Chondrocyte (in vitro differentiated cells): ENCODE results near the gene KIT. TPM values are rescaled to one million over a fixed set of nuclear protein-coding genes. Genes with fewer than 3 reads are reported as not detected.

Experiments used
- DNase-seq: peaks from one replicate; pipeline ENCODE4 v3.0.0; 2021; ENCODE audit warnings: mixed read lengths, low spot score
- H3K27ac Mint-ChIP-seq: one replicate; pipeline ENCODE4 v1.8.0; 2021; ENCODE audit warnings: mild to moderate bottlenecking, moderate library complexity, mixed read lengths; ENCODE audit not compliant: unreplicated experiment
- H3K27me3 Mint-ChIP-seq: 2 replicates; pipeline ENCODE4 v1.8.0; 2021; ENCODE audit warnings: low read depth, mixed read lengths
- H3K36me3 Mint-ChIP-seq: 2 replicates; pipeline ENCODE4 v1.8.0; 2021; ENCODE audit warnings: low read depth, mixed read lengths
- H3K4me1 Mint-ChIP-seq: 2 replicates; pipeline ENCODE4 v1.8.0; 2021; ENCODE audit warnings: low read depth, mild to moderate bottlenecking, mixed read lengths
- H3K4me3 Mint-ChIP-seq: one replicate; pipeline ENCODE4 v1.8.0; 2021; ENCODE audit warnings: mild to moderate bottlenecking, moderate library complexity, mixed read lengths; ENCODE audit not compliant: unreplicated experiment
- H3K9me3 Mint-ChIP-seq: 2 replicates; pipeline ENCODE4 v1.8.0; 2021; ENCODE audit warnings: low read depth, mixed read lengths
- long read RNA-seq: library from polyadenylated mRNA; stranded (forward); transcript quantifications from one replicate; pipeline ENCODE4 v2.0.0, GENCODE V29; 2021
- total RNA-seq: library from RNA; stranded (reverse); gene quantifications from 3 replicates; pipeline ENCODE4 v1.2.1, GENCODE V29; 2021
- TF ChIP-seq, protein P1 (sequence below): fragments of 200-600 bp; sonication (generic); IDR thresholded peaks from 2 replicates; pipeline ENCODE4 v1.5.0; 2021; ENCODE audit warnings: antibody characterized with exemption, mild to moderate bottlenecking, moderate library complexity

Gene KIT
- total RNA-seq = 3.1 to 6.7 TPM (median 6.4 TPM) in 3 replicates
- long read RNA-seq, full-length matches to known transcripts = 2 of 2 reads
- long read RNA-seq, partial matches to known transcripts = 0 of 2 reads
- long read RNA-seq, other reads (novel, unspliced or antisense) = 0 of 2 reads

DNA sequence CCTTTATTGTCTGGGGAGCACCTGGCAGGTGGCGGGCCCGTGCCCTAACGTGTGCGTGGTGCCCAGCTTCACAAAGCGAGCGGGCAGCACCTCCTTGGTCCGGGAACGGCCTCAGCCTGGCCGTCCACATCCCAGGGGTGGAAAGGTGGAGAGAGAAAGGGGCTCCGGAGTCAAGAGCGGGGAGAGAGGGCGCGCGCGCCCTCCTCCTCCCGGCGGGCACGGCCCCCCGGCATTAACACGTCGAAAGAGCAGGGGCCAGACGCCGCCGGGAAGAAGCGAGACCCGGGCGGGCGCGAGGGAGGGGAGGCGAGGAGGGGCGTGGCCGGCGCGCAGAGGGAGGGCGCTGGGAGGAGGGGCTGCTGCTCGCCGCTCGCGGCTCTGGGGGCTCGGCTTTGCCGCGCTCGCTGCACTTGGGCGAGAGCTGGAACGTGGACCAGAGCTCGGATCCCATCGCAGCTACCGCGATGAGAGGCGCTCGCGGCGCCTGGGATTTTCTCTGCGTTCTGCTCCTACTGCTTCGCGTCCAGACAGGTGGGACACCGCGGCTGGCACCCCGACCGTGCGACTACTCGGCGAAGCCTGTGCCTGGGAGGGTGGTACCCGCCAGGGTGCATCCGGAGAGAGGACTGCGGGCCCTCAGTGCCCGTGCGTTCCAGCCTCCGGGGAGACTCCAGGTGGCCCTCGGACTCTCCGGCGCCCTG lies at the start of gene KIT:
TSS of gene KIT (plus strand) at position 407 of the 701 bp plus-strand sequence. CDS start at position 465, 58 bp downstream.
- Mint-ChIP-seq H3K27ac (no peak within 1 kb of the TSS), H3K4me1 (peaks cover 39% of the 10 kb centered on the region), H3K4me3 (peak within 1 kb of the TSS; percentile 84), H3K9me3 (no peaks in the 10 kb centered on the region), H3K36me3 (no peaks in the 10 kb centered on the region), H3K27me3 (peaks cover 5% of the 10 kb centered on the region)
- TF ChIP-seq, protein P1, sequence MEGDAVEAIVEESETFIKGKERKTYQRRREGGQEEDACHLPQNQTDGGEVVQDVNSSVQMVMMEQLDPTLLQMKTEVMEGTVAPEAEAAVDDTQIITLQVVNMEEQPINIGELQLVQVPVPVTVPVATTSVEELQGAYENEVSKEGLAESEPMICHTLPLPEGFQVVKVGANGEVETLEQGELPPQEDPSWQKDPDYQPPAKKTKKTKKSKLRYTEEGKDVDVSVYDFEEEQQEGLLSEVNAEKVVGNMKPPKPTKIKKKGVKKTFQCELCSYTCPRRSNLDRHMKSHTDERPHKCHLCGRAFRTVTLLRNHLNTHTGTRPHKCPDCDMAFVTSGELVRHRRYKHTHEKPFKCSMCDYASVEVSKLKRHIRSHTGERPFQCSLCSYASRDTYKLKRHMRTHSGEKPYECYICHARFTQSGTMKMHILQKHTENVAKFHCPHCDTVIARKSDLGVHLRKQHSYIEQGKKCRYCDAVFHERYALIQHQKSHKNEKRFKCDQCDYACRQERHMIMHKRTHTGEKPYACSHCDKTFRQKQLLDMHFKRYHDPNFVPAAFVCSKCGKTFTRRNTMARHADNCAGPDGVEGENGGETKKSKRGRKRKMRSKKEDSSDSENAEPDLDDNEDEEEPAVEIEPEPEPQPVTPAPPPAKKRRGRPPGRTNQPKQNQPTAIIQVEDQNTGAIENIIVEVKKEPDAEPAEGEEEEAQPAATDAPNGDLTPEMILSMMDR = no peak
- DNase-seq = peak; percentile 94

DNA sequence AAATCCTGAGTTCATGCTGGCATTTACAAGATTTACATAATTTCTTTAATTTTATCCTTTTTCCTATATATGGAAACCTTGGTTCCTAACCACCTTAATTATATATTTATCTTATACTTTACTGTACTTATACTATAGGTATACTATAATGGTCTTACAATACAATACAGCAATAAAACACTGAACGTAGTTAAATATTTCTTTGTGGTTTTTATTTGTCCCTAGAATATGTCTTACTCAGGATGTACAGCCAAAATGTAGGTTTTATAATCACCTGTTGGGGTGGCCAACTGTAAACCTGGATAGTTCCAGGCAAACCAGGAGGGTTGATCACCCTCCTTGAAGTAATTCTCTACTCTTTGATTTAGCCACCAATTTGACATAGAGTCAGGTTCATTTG lies 48.4 kb upstream of the KIT start:
- no peaks in the 10 kb centered on the region for H3K9me3 Mint-ChIP-seq
- H3K27me3 Mint-ChIP-seq = no peaks in the 10 kb centered on the region
- no peaks in the 10 kb centered on the region for H3K36me3 Mint-ChIP-seq
- H3K4me3 Mint-ChIP-seq = no peak overlapping the region
- TF ChIP-seq, protein P1 = no peak
- DNase-seq = no peak
- H3K27ac Mint-ChIP-seq = no peak overlapping the region
- no peaks in the 10 kb centered on the region for H3K4me1 Mint-ChIP-seq

DNA sequence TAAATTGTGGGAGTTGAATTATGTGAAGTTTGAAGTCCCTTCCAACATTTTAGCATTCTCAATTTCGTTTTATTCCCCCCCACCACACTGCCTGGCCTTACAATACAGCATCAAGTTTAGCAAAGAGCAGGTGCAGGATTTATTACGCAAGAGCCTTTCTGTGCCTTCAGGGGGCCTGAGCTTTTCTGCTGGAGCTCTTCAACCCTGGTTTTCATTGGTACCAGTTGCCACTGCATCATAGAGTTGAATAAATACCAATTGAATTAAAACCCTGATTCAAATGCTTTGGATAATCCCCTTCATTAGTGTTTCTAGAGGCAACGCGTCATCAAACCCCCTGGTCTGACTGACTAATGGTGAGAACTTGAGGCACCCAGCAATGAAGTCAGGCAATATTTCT lies 43.6 kb upstream of the KIT start:
- no peaks in the 10 kb centered on the region for H3K36me3 Mint-ChIP-seq
- no peaks in the 10 kb centered on the region for H3K4me1 Mint-ChIP-seq
- H3K27ac Mint-ChIP-seq = no peak overlapping the region
- H3K9me3 Mint-ChIP-seq = no peaks in the 10 kb centered on the region
- no peaks in the 10 kb centered on the region for H3K27me3 Mint-ChIP-seq
- no peak overlapping the region for H3K4me3 Mint-ChIP-seq
- no peak for DNase-seq
- TF ChIP-seq, protein P1 = no peak

DNA sequence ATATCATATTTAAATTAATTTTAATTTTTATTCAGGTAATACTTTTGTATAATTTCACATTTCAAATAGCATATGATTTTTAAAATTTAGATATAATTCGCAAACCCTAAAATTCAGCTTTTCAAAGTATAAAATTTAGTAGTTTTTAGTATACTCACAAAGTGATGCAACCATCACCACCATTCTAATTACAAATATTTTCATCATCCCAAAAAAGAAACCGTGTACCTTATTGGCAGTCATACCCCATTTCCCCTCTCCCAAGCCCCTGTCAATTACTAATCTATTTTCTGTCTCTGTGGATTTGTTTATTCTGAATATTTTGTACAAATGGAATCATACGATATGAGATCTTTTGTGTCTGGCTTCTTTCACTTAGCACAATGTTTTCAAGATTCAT lies 37.0 kb upstream of the KIT start:
- TF ChIP-seq, protein P1 = no peak
- H3K9me3 Mint-ChIP-seq = peaks cover 4% of the 10 kb centered on the region
- no peak overlapping the region for H3K27ac Mint-ChIP-seq
- H3K4me1 Mint-ChIP-seq = peaks cover 10% of the 10 kb centered on the region
- no peak for DNase-seq
- no peak overlapping the region for H3K4me3 Mint-ChIP-seq
- H3K27me3 Mint-ChIP-seq = no peaks in the 10 kb centered on the region
- peaks cover 4% of the 10 kb centered on the region for H3K36me3 Mint-ChIP-seq

DNA sequence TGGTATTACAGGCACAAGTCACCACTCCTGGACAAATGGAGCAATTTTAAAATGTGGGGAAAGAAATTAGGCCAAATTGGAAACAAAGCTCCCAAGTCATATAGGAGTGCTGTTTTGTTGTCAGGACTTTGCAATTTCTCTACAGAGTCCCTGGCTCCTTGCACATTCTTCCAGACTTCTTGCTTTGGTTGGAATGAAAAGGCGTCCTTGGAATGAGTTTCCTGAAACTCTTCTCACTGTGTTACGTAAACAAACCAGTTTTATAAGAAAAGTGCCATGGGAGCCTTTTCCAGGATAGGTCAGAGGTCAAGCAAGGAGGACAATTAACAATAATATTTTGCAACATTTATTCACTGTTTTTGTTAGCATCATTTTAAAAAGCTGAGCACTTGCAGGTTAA lies 32.4 kb upstream of the KIT start:
- Mint-ChIP-seq H3K27ac (peak overlapping the region; percentile 73), H3K27me3 (no peaks in the 10 kb centered on the region), H3K4me3 (no peak overlapping the region), H3K36me3 (peaks cover 4% of the 10 kb centered on the region), H3K4me1 (peaks cover 18% of the 10 kb centered on the region), H3K9me3 (peaks cover 4% of the 10 kb centered on the region)
- no peak for DNase-seq
- TF ChIP-seq, protein P1 = no peak
